HCT116 (cell line): ENCODE results near the gene MAF. TPM values are rescaled to one million over a fixed set of nuclear protein-coding genes. Genes with fewer than 3 reads are reported as not detected.

Source experiments
- ATAC-seq: fragments of 200-7000 bp; cut with Tn5 transposase; 2 replicates; pipeline ENCODE4 v1.9.1; 2020; ENCODE audit warnings: mild to moderate bottlenecking, moderate library complexity
- BruUV-seq: library from RNA; stranded (reverse); fragments of 400-500 nt; replicated peaks from 2 replicates; lab custom pipeline; 2021; lab: Mats Ljungman, UMichigan
- CTCF ChIA-PET: fragments of 300-600 bp; sonication (Branson Sonifier 250); formaldehyde crosslinking; loops from one replicate; lab custom pipeline; 2021; ENCODE audit warnings: antibody characterized with exemption; lab: Charles Lee
- POLR2A ChIA-PET: fragments of 300-600, 350-600 bp; sonication (Branson Sonifier 250); formaldehyde crosslinking; loops from one replicate; lab custom pipeline; 2021; ENCODE audit warnings: antibody characterized with exemption; lab: Charles Lee
- RAD21 ChIA-PET, 2 experiments: fragments of 300-600 bp; sonication (Branson Sonifier 250); formaldehyde crosslinking; loops; one replicate each; lab custom pipeline; 2023; ENCODE audit warnings: low total read pairs in 2 of 2; ENCODE audit not compliant: uncharacterized antibody in 2 of 2, unreplicated experiment in 2 of 2, low non-redundant PET in 1 of 2; lab: Charles Lee
- DNase-seq: peaks from one replicate; pipeline ENCODE4 v3.0.0-alpha.2; 2010; ENCODE audit warnings: low read depth, low spot score
- H2AFZ ChIP-seq: fragments of 200-600 bp; shearing (Covaris generic), sonication (generic); 2 replicates; pipeline ENCODE4 v1.6.1; 2017; ENCODE audit warnings: low read depth, mixed run types, mixed read lengths, antibody characterized with exemption, low read length; ENCODE audit not compliant: poor library complexity, severe bottlenecking
- H3K27ac ChIP-seq: 2 replicates; pipeline ENCODE4 v1.5.1; 2012; ENCODE audit warnings: low read depth, low read length
- H3K27me3 ChIP-seq: fragments of 200-600 bp; sonication (generic); 2 replicates; pipeline ENCODE4 v1.6.1; 2016; ENCODE audit warnings: mixed run types, low read length, mixed read lengths; ENCODE audit not compliant: insufficient read depth
- H3K36me3 ChIP-seq, 2 experiments: fragments of 200-500 bp in 1 of 2; fragments of 200-600 bp in 1 of 2; sonication (Bioruptor generic) in 1 of 2; sonication (generic) in 1 of 2; 2 replicates each; pipeline versions ENCODE4 v1.5.1 to v1.6.1; 2014 to 2016; ENCODE audit warnings: low read length in 2 of 2, inconsistent platforms in 1 of 2, mixed read lengths in 1 of 2, mixed run types in 1 of 2; ENCODE audit not compliant: insufficient read depth in 2 of 2, control insufficient read depth in 1 of 2
- H3K4me1 ChIP-seq, 2 experiments: fragments of 200-600 bp in 1 of 2; sonication (generic) in 1 of 2; 2 replicates each; pipeline versions ENCODE4 v1.5.1 to v1.6.1; 2012 to 2017; ENCODE audit warnings: low read length in 2 of 2, inconsistent platforms in 1 of 2, mild to moderate bottlenecking in 1 of 2, mixed read lengths in 1 of 2, mixed run types in 1 of 2, moderate library complexity in 1 of 2; ENCODE audit not compliant: insufficient read depth in 2 of 2, control insufficient read depth in 1 of 2
- H3K4me2 ChIP-seq: fragments of 200-600 bp; sonication (generic); 2 replicates; pipeline ENCODE4 v1.6.1; 2017; ENCODE audit warnings: mixed run types, low read length, mixed read lengths
- H3K4me3 ChIP-seq, 2 experiments: fragments of 200-600 bp in 1 of 2; sonication (generic) in 1 of 2; replicated peaks in 1 of 2; 2 replicates each; pipeline ENCODE4 v1.5.1; 2011 to 2016; ENCODE audit warnings: low read length in 2 of 2, control low read depth in 1 of 2, low read depth in 1 of 2, mild to moderate bottlenecking in 1 of 2, mixed read lengths in 1 of 2, mixed run types in 1 of 2
- H3K79me2 ChIP-seq: fragments of 200-600 bp; sonication (generic); 2 replicates; pipeline ENCODE4 v1.6.1; 2017; ENCODE audit warnings: mild to moderate bottlenecking, mixed run types, low read length, moderate library complexity, mixed read lengths; ENCODE audit not compliant: insufficient read depth
- H3K9ac ChIP-seq: fragments of 200-600 bp; sonication (generic); 2 replicates; pipeline ENCODE4 v1.6.1; 2016; ENCODE audit warnings: low read length, mixed read lengths
- H3K9me2 ChIP-seq: fragments of 200-600 bp; sonication (generic), shearing (Covaris generic); 2 replicates; pipeline ENCODE4 v1.6.1; 2017; ENCODE audit warnings: mixed run types, mild to moderate bottlenecking, moderate library complexity; ENCODE audit not compliant: insufficient read depth
- H3K9me3 ChIP-seq, 2 experiments: fragments of 200-500 bp in 1 of 2; fragments of 200-600 bp in 1 of 2; sonication (Bioruptor generic) in 1 of 2; sonication (generic) in 1 of 2; 2 replicates each; pipeline ENCODE4 v1.6.1; 2014 to 2017; ENCODE audit warnings: low read length in 2 of 2, mixed read lengths in 2 of 2, inconsistent platforms in 1 of 2, low read depth in 1 of 2, mild to moderate bottlenecking in 1 of 2, mixed run types in 1 of 2, moderate library complexity in 1 of 2; ENCODE audit not compliant: control insufficient read depth in 1 of 2, insufficient read depth in 1 of 2
- H4K20me1 ChIP-seq: fragments of 200-600 bp; sonication (generic), shearing (Covaris generic); 2 replicates; pipeline ENCODE4 v1.6.1; 2017; ENCODE audit warnings: mixed run types, mild to moderate bottlenecking, moderate library complexity; ENCODE audit not compliant: insufficient read depth
- CEBPB ChIP-seq: IDR thresholded peaks from 2 replicates; pipeline ENCODE4 v1.6.1; 2012; ENCODE audit warnings: low read depth
- ELF1 ChIP-seq: IDR thresholded peaks from 2 replicates; pipeline ENCODE4 v1.6.1; 2012; ENCODE audit warnings: low read depth, borderline replicate concordance
- FOSL1 ChIP-seq: IDR thresholded peaks from 2 replicates; pipeline ENCODE4 v1.6.1; 2012; ENCODE audit warnings: low read depth
- JUND ChIP-seq: IDR thresholded peaks from 2 replicates; pipeline ENCODE4 v1.6.1; 2012
- POLR2AphosphoS5 ChIP-seq: IDR thresholded peaks from 2 replicates; pipeline ENCODE4 v1.6.1; 2011; ENCODE audit warnings: mild to moderate bottlenecking, low read depth, low read length, moderate library complexity
- REST ChIP-seq: IDR thresholded peaks from 2 replicates; pipeline ENCODE4 v1.6.1; 2012; ENCODE audit warnings: low read depth
- SIN3A ChIP-seq: IDR thresholded peaks from 2 replicates; pipeline ENCODE4 v1.6.1; 2012; ENCODE audit warnings: low read depth
- SRF ChIP-seq: IDR thresholded peaks from 2 replicates; pipeline ENCODE4 v1.6.1; 2012; ENCODE audit warnings: low read depth
- intact Hi-C: fragments of 100-400 bp; cut with micrococcal nuclease; formaldehyde crosslinking; loops from 2 replicates; pipeline ENCODE4 v1.10.0; 2022
- total RNA-seq: library from RNA; stranded (reverse); gene quantifications from one replicate; pipeline ENCODE4 v1.2.1, GENCODE V29; 2021; ENCODE audit not compliant: unreplicated experiment

Gene MAF
- total RNA-seq, 1 experiment from 2014 or later: 0.27 TPM

GRCh38 chr16:79598348-79599181 lies 2.0 kb downstream of the MAF start:
- H3K27me3 ChIP-seq: no peaks in the 10 kb centered on the region
- no TSS peak for BruUV-seq
- ATAC-seq (no peak), DNase-seq (no peak)
- H3K4me1 ChIP-seq: no peaks in the 10 kb centered on the region
- RAD21 ChIA-PET: no interaction called here
- TF ChIP-seq CEBPB (no peak), SRF (no peak), REST (no peak), JUND (no peak), ELF1 (no peak), POLR2AphosphoS5 (no peak), FOSL1 (no peak), SIN3A (no peak)
- H3K4me3 ChIP-seq: no peak overlapping the region
- peaks cover 5 to 38% of the 10 kb centered on the region in 2 experiments; a peak in 2 of 4 replicates for H3K9me3 ChIP-seq
- H3K27ac ChIP-seq: no peak overlapping the region
- H3K36me3 ChIP-seq: no peaks in the 10 kb centered on the region
- POLR2A ChIA-PET: no interaction called here
- H2AFZ ChIP-seq: no peak overlapping the region
- no peaks in the 10 kb centered on the region for H4K20me1 ChIP-seq
- H3K9me2 ChIP-seq: no peaks in the 10 kb centered on the region
- no peak overlapping the region for H3K9ac ChIP-seq
- intact Hi-C loops: no loop called here
- no peaks in the 10 kb centered on the region for H3K79me2 ChIP-seq
- CTCF ChIA-PET: no interaction called here
- no peak overlapping the region for H3K4me2 ChIP-seq
